T-helper 1 cell treated with Interleukin-12 subunit alpha and Interleukin-12 subunit beta and Interleukin-4 antibody, amounts not matched to agents 30 μg/mL and 1 μg/mL, for 36 hours (primary cell): Measurements from ENCODE around the gene RAD23A.
"Not testable (repeated sequence)": the region's sequence is repeated elsewhere in the genome, so short reads cannot be mapped to it uniquely, and the experiment has no call there.

Experiments used
- H3K27ac Mint-ChIP-seq: one replicate; pipeline ENCODE4 v1.8.0; 2021; ENCODE audit warnings: mild to moderate bottlenecking, mixed read lengths
- H3K27me3 Mint-ChIP-seq: one replicate; pipeline ENCODE4 v1.8.0; 2021; ENCODE audit warnings: low read depth, mixed read lengths
- H3K36me3 Mint-ChIP-seq: one replicate; pipeline ENCODE4 v1.8.0; 2021; ENCODE audit warnings: low read depth, mixed read lengths
- H3K4me1 Mint-ChIP-seq: one replicate; pipeline ENCODE4 v1.8.0; 2021; ENCODE audit warnings: low read depth, mixed read lengths
- H3K4me3 Mint-ChIP-seq: one replicate; pipeline ENCODE4 v1.8.0; 2021; ENCODE audit warnings: mild to moderate bottlenecking, moderate library complexity, mixed read lengths
- H3K9me3 Mint-ChIP-seq: one replicate; pipeline ENCODE4 v1.8.0; 2021; ENCODE audit warnings: mixed read lengths

The RAD23A gene

DNA sequence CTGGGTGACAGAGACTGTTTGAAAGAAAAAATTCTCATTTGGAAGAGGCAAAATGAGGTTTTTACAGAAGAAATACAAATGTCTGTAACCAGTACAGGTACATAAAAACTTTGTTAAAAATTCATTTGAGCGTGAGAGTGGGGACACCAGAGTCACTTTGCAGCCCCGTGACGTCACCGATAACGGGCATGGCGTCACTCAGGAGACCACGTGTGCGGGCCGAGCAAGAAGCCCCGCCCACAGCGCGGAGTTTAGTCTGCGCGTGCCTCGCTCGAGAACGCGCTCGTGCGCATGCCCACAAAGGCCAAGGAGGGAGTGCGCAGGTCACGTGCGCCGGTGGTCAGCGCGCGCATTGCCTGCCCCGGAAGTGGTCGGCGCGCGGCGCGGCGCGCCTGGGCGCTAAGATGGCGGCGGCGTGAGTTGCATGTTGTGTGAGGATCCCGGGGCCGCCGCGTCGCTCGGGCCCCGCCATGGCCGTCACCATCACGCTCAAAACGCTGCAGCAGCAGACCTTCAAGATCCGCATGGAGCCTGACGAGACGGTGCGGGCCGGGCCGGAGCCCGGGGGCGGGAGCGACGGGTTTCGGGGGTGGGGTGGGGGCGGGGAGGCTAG is at the start of gene RAD23A:
Gene RAD23A (plus strand): TSS at position 384 of the 613 bp plus-strand sequence. CDS start 87 bp downstream, at position 471.
- Mint-ChIP-seq H3K36me3 (peaks cover 68% of the 10 kb centered on the region), H3K27me3 (no peaks in the 10 kb centered on the region), H3K4me1 (peaks cover 37% of the 10 kb centered on the region), H3K27ac (peak within 1 kb of the TSS; percentile 93), H3K4me3 (peak within 1 kb of the TSS; percentile 89), H3K9me3 (no peaks in the 10 kb centered on the region)

- Mint-ChIP-seq H3K9me3 (no peaks in the 10 kb centered on the region), H3K4me3 (no peak overlapping the region), H3K27me3 (no peaks in the 10 kb centered on the region), H3K27ac (no peak overlapping the region), H3K36me3 (peaks cover 14% of the 10 kb centered on the region), H3K4me1 (peaks cover 12% of the 10 kb centered on the region)
These were observed 49.2 kb upstream of the RAD23A start for GRCh38 chr19:12896460-12896859.

GRCh38 chr19:12899891-12900518 is 45.7 kb upstream of the RAD23A start:
- Mint-ChIP-seq H3K9me3 (no peaks in the 10 kb centered on the region), H3K4me1 (peaks cover 7% of the 10 kb centered on the region), H3K4me3 (no peak overlapping the region), H3K27me3 (no peaks in the 10 kb centered on the region), H3K27ac (no peak overlapping the region), H3K36me3 (peaks cover 4% of the 10 kb centered on the region)

DNA sequence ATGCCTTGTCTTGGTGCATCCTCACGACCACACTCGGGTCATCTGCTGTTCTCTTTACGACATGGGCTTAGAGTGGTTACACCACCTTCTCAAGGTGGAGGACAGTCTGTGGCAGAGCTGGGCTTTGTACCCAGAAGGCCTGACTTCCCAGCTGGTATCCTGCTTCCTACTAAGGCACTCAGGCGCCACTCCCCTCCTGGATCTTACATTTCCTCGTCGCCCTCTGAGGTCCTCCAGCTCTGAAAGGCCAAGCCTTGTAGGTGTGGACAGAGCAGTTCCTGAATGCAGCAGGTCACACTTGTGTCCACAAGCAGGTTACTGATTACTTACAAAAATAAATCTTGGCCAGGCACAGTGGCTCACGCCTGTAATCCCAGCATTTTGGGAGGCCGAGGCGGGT is 38.5 kb upstream of the RAD23A start:
- Mint-ChIP-seq H3K36me3 (peaks cover under 1% of the 10 kb centered on the region), H3K4me1 (no peaks in the 10 kb centered on the region), H3K27me3 (no peaks in the 10 kb centered on the region), H3K4me3 (no peak overlapping the region), H3K27ac (no peak overlapping the region), H3K9me3 (no peaks in the 10 kb centered on the region)

DNA sequence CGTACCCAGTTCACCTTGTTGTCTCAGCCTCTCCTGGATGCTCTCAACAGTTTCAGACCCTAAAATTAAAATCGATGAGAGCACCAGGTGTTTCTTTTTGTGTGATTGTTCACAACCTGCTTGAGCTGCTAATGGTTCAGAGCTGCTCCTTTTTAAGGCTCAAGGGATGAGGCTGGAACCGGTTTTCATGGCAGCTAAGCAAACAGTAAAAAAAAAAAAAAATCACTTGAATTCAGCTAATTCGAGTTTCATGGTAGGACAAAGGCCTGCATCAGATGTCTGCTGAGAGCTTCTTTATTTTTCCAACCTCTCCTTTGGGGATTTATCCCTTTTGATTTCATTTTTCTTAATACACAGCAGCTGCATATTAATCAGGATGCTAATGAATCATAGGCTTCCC is 33.1 kb upstream of the RAD23A start:
- Mint-ChIP-seq H3K4me3 (no peak overlapping the region), H3K27ac (no peak overlapping the region), H3K9me3 (no peaks in the 10 kb centered on the region), H3K36me3 (peaks cover 3% of the 10 kb centered on the region), H3K4me1 (peaks cover 15% of the 10 kb centered on the region), H3K27me3 (no peaks in the 10 kb centered on the region)

DNA sequence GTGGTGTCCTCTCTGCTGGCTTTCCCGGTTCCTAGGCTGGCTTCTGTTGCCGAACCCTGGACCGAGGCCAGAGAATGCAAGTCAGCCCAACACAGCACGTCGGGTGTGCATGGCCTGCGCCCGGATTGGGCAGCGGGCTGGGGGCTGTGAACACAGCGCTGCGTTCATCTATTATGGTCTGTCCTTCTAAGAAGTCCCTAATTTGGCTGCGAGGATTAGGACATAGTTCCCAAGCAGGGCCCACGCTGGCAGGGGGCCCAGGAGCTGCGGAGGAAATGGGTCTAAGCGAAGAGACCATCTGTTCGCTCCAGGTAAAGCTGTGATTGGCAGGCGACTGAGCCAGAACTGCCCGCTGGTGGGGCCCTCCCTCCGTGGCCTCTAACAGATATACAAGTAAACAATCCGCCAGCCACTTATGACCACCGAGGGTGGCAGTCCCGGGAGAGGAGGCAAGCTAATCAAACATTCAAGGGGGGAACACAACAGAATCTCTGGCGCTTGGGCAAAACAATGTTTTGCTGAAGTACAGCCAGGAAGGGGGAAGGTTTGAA is 32.6 kb upstream of the RAD23A start:
- Mint-ChIP-seq H3K9me3 (no peaks in the 10 kb centered on the region), H3K4me3 (no peak overlapping the region), H3K36me3 (peaks cover 3% of the 10 kb centered on the region), H3K4me1 (peaks cover 15% of the 10 kb centered on the region), H3K27me3 (no peaks in the 10 kb centered on the region), H3K27ac (no peak overlapping the region)

DNA sequence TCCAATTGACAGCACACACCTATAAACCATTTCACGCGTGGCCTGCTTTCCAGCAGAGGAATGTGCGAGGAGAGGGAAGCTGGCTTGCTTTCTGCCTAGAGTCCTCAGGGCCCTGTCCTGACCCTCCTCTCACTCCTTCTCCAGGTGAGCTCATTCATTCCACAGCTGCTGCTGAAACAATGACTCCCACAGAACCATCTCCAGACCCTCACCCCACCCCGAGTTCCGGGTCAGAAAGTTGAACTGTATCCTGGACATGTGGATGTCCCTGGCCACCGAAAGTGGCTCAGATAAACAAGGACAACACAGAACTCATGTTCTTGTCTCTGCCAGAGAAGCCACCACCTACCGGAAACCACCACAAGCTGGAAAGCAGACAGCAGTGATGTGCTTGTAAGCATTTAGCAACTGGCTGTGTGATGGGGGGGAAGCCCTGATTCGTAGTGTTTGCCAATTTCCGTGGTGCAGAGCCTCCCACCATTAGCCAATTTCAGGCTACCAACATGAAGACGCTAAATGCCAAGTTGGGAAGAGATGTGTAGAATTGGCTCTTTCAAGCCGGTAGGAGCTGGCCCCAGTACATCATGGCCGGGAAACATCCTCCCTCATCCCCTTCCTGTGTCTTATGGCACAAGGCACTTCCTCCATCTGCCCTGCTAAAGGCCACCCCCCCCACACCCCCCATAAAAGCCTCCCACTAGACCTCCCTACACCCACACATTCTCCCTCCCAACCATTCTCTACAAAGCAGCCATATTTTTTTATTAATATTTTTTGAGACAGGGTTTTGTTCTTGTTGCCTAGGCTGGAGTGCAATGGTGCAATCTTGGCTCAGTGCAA is 31.6 kb upstream of the RAD23A start:
- Mint-ChIP-seq H3K4me3 (peak overlapping the region; percentile 62), H3K9me3 (no peaks in the 10 kb centered on the region), H3K36me3 (peaks cover 3% of the 10 kb centered on the region), H3K27me3 (no peaks in the 10 kb centered on the region), H3K4me1 (peaks cover 20% of the 10 kb centered on the region), H3K27ac (peak overlapping the region; percentile 97)

GRCh38 chr19:12915860-12916259 is 29.8 kb upstream of the RAD23A start:
- not testable (repeated sequence) for H3K4me3 Mint-ChIP-seq, H3K27me3 Mint-ChIP-seq, H3K27ac Mint-ChIP-seq, H3K9me3 Mint-ChIP-seq, H3K36me3 Mint-ChIP-seq
- H3K4me1 Mint-ChIP-seq, result peaks cover 25% of the 10 kb centered on the region

GRCh38 chr19:12918253-12918652 is 27.4 kb upstream of the RAD23A start:
- Mint-ChIP-seq H3K9me3 (no peaks in the 10 kb centered on the region), H3K27ac (peak overlapping the region; percentile 78), H3K27me3 (no peaks in the 10 kb centered on the region), H3K4me1 (peaks cover 25% of the 10 kb centered on the region), H3K4me3 (peak overlapping the region; percentile 62), H3K36me3 (peaks cover 9% of the 10 kb centered on the region)

DNA sequence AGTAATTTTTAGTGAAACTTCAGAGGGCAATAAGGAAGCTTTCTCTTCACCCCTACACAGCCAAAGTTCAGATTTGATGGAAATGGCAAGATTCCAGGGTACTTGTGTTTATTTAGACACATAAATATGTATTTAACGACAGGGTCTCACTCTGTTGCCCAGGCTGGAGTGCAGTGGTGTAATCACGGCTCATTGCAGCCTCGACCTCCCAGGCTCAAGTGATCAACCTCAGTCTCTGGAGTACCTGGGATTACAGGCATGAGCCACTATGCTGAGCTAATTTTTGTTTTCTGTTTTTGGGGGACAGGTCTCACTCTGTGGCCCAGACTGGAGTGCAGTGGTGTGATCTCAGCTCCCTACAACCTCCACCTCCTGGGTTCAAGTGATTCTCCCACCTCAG is 24.6 kb upstream of the RAD23A start:
- H3K4me3 Mint-ChIP-seq, result no peak overlapping the region
- no peak overlapping the region for H3K27ac Mint-ChIP-seq
- peaks cover 21% of the 10 kb centered on the region for H3K36me3 Mint-ChIP-seq
- no peaks in the 10 kb centered on the region for H3K9me3 Mint-ChIP-seq
- no peaks in the 10 kb centered on the region for H3K27me3 Mint-ChIP-seq
- H3K4me1 Mint-ChIP-seq, result peaks cover 10% of the 10 kb centered on the region

GRCh38 chr19:12922959-12923358 is 22.7 kb upstream of the RAD23A start:
- Mint-ChIP-seq H3K4me1 (peaks cover 10% of the 10 kb centered on the region), H3K4me3 (no peak overlapping the region), H3K36me3 (peaks cover 29% of the 10 kb centered on the region), H3K27ac (no peak overlapping the region), H3K9me3 (no peaks in the 10 kb centered on the region), H3K27me3 (no peaks in the 10 kb centered on the region)

GRCh38 chr19:12924621-12925310 is 20.9 kb upstream of the RAD23A start:
- no peaks in the 10 kb centered on the region for H3K27me3 Mint-ChIP-seq
- no peaks in the 10 kb centered on the region for H3K9me3 Mint-ChIP-seq
- H3K4me1 Mint-ChIP-seq, result no peaks in the 10 kb centered on the region
- peaks cover 38% of the 10 kb centered on the region for H3K36me3 Mint-ChIP-seq
- H3K27ac Mint-ChIP-seq, result no peak overlapping the region
- H3K4me3 Mint-ChIP-seq, result no peak overlapping the region

DNA sequence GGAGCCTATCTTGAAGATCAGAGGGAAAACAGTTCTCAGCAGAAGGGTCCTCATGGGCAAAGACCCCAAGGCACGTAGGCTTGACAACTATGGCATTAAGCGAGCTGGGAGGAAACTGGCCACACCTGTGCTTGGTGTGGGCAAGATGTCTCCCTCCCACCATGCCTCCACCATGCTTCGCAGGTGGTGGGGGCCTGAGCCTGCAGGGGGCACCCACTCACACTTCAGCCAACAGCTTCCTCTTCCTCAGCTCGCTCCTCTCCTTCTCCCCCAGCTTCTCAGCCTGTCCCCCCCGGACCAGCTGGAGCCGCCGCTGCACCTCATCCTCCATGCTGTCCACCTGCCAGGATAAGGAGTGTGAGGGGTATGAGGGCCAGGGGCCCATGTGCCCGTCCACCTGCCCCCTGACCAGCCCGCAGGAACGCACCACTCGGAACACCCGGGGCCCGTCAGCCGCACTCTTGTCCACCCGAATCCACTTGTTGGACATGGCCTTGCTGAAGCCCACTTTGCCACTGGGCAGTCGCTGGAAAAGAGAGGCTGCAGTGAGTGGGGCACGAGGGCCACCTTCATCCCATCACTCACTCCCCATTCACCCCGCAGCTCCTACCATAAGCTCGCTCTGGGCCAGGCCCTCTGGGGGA is 15.5 kb upstream of the RAD23A start:
- H3K27ac Mint-ChIP-seq, result no peak overlapping the region
- no peaks in the 10 kb centered on the region for H3K9me3 Mint-ChIP-seq
- no peak overlapping the region for H3K4me3 Mint-ChIP-seq
- peaks cover 16% of the 10 kb centered on the region for H3K4me1 Mint-ChIP-seq
- H3K36me3 Mint-ChIP-seq, result peaks cover 30% of the 10 kb centered on the region
- no peaks in the 10 kb centered on the region for H3K27me3 Mint-ChIP-seq
